ENCODE measurements around the gene MYO16. TPM values are rescaled to one million over a fixed set of nuclear protein-coding genes. Genes with fewer than 3 reads are reported as not detected.

MYO16 gene
- polyA plus RNA-seq, 1 donor from 2014 or later, result 2.5 TPM

DNA sequence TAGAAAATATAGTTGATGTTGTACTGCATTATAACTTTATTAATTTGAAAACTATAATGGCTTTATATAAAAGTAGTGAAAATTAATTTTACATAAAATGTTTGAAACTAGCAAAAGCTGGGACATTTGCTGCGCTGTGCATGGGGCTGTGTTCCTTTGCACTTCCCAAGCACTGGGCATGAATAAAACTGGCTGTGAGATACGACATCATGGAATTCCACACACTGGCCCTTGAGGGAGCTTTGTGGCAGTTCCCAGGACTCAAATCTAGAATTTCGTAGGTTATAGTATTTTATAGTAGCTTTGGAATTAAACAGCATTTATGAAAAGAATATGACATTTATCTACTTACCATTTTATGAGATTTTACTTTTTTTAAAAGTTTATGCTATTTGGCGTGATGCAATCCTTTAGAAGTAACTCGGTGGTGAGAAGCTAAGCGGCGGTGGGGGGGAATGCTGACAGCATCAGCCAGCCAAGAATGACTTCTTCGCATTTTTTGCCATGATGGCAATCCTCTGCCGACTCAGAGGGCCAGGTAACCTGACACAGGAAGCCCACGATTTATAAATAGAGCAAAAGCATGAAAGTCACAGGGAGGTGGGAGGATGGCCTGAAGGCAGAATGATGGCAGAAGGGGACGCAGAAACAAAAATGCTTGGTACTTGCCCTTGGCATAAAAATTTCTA lies 553.5 kb downstream of the MYO16 start:
- Histone ChIP-seq H3K36me3 (ENCODE audit: insufficient read depth, low read length) (no peaks in the 10 kb centered on the region), H3K4me2 (ENCODE audit: low read length) (no peak overlapping the region), H4K20me1 (ENCODE audit: insufficient read depth) (no peaks in the 10 kb centered on the region), H3K79me2 (replicated peaks; ENCODE audit: insufficient read depth, low read length) (no peaks in the 10 kb centered on the region), H3K9ac (ENCODE audit: low read length) (no peak overlapping the region), H2AFZ (ENCODE audit: low read depth, low read length) (no peak overlapping the region), H3F3A (ENCODE audit: insufficient read depth, low read length, poor library complexity, severe bottlenecking) (no peaks in the 10 kb centered on the region), H3K9me3 (ENCODE audit: low read length) (no peaks in the 10 kb centered on the region), H3K4me3 (ENCODE audit: low read length) (no peak overlapping the region), H3K9me2 (ENCODE audit: insufficient read depth, low read length) (no peaks in the 10 kb centered on the region), H3K27me3 (ENCODE audit: insufficient read depth, low read depth, low read length) (no peaks in the 10 kb centered on the region), H3K27ac (ENCODE audit: low read length) (no peak overlapping the region)
- TF ChIP-seq, protein P1, sequence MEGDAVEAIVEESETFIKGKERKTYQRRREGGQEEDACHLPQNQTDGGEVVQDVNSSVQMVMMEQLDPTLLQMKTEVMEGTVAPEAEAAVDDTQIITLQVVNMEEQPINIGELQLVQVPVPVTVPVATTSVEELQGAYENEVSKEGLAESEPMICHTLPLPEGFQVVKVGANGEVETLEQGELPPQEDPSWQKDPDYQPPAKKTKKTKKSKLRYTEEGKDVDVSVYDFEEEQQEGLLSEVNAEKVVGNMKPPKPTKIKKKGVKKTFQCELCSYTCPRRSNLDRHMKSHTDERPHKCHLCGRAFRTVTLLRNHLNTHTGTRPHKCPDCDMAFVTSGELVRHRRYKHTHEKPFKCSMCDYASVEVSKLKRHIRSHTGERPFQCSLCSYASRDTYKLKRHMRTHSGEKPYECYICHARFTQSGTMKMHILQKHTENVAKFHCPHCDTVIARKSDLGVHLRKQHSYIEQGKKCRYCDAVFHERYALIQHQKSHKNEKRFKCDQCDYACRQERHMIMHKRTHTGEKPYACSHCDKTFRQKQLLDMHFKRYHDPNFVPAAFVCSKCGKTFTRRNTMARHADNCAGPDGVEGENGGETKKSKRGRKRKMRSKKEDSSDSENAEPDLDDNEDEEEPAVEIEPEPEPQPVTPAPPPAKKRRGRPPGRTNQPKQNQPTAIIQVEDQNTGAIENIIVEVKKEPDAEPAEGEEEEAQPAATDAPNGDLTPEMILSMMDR (IDR thresholded peaks at IDR 0.05; ENCODE audit: poor library complexity, severe bottlenecking), result no peak
- TF ChIP-seq EZH2 (IDR thresholded peaks at IDR 0.05; ENCODE audit: borderline replicate concordance, insufficient read depth, low read length, poor library complexity, severe bottlenecking), result no peak

DNA sequence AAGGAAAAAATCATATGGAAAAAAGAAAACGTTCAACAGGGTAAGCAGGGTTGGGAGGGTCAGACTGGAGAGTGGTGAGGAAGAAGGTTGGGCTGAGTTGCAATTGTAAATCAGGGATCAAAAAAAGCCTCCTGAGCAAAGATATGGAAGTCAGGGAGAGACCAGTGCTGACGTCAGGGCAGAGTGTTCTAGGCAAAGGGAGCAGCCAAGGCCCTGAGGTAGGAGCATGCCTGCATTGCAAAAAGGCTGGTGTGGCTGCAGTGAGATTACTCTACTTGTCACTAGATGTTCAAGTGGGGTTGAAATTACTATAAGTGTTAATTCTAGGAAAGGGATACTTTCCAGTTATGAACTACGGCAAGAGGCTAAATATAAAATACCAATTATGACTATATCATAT lies 562.0 kb downstream of the MYO16 start:
- Histone ChIP-seq H3F3A (ENCODE audit: insufficient read depth, low read length, poor library complexity, severe bottlenecking) (no peaks in the 10 kb centered on the region), H3K27ac (ENCODE audit: low read length) (no peak overlapping the region), H3K27me3 (ENCODE audit: insufficient read depth, low read depth, low read length) (no peaks in the 10 kb centered on the region), H3K9ac (ENCODE audit: low read length) (no peak overlapping the region), H3K9me3 (ENCODE audit: low read length) (no peaks in the 10 kb centered on the region), H4K20me1 (ENCODE audit: insufficient read depth) (no peaks in the 10 kb centered on the region), H3K36me3 (ENCODE audit: insufficient read depth, low read length) (no peaks in the 10 kb centered on the region), H2AFZ (ENCODE audit: low read depth, low read length) (no peak overlapping the region), H3K9me2 (ENCODE audit: insufficient read depth, low read length) (no peaks in the 10 kb centered on the region), H3K4me3 (ENCODE audit: low read length) (no peak overlapping the region), H3K79me2 (replicated peaks; ENCODE audit: insufficient read depth, low read length) (no peaks in the 10 kb centered on the region), H3K4me2 (ENCODE audit: low read length) (no peak overlapping the region)
- no peak for TF ChIP-seq POLR2AphosphoS5 (IDR thresholded peaks at IDR 0.05)
- TF ChIP-seq, protein P2, sequence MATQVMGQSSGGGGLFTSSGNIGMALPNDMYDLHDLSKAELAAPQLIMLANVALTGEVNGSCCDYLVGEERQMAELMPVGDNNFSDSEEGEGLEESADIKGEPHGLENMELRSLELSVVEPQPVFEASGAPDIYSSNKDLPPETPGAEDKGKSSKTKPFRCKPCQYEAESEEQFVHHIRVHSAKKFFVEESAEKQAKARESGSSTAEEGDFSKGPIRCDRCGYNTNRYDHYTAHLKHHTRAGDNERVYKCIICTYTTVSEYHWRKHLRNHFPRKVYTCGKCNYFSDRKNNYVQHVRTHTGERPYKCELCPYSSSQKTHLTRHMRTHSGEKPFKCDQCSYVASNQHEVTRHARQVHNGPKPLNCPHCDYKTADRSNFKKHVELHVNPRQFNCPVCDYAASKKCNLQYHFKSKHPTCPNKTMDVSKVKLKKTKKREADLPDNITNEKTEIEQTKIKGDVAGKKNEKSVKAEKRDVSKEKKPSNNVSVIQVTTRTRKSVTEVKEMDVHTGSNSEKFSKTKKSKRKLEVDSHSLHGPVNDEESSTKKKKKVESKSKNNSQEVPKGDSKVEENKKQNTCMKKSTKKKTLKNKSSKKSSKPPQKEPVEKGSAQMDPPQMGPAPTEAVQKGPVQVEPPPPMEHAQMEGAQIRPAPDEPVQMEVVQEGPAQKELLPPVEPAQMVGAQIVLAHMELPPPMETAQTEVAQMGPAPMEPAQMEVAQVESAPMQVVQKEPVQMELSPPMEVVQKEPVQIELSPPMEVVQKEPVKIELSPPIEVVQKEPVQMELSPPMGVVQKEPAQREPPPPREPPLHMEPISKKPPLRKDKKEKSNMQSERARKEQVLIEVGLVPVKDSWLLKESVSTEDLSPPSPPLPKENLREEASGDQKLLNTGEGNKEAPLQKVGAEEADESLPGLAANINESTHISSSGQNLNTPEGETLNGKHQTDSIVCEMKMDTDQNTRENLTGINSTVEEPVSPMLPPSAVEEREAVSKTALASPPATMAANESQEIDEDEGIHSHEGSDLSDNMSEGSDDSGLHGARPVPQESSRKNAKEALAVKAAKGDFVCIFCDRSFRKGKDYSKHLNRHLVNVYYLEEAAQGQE (IDR thresholded peaks at IDR 0.05; ENCODE audit: borderline replicate concordance), result no peak
- TF ChIP-seq EZH2 (IDR thresholded peaks at IDR 0.05; ENCODE audit: borderline replicate concordance, insufficient read depth, low read length, poor library complexity, severe bottlenecking), result no peak
- no peak for TF ChIP-seq EP300 (conservative IDR thresholded peaks at IDR 0.05; ENCODE audit: poor library complexity, severe bottlenecking)
- TF ChIP-seq, protein P1 (IDR thresholded peaks at IDR 0.05; ENCODE audit: poor library complexity, severe bottlenecking), result no peak
- no peak for TF ChIP-seq MXI1 (conservative IDR thresholded peaks at IDR 0.05; ENCODE audit: poor library complexity, severe bottlenecking)
- TF ChIP-seq SMC3 (conservative IDR thresholded peaks at IDR 0.05; ENCODE audit: poor library complexity), result no peak
- no peak for TF ChIP-seq TAF1 (IDR thresholded peaks at IDR 0.05; ENCODE audit: low read depth)
- no peak for TF ChIP-seq RAD21 (conservative IDR thresholded peaks at IDR 0.05)

All from neural cell (in vitro differentiated cells).